ENCODE measurements around the gene ABAT. TPM values are rescaled to one million over a fixed set of nuclear protein-coding genes. Genes with fewer than 3 reads are reported as not detected.
A peak's percentile ranks its signal among the peaks of the same experiment; 100 is the strongest.

Gene ABAT
- total RNA-seq, 2 donors from 2014 or later, result 27.0 to 40.2 TPM

DNA sequence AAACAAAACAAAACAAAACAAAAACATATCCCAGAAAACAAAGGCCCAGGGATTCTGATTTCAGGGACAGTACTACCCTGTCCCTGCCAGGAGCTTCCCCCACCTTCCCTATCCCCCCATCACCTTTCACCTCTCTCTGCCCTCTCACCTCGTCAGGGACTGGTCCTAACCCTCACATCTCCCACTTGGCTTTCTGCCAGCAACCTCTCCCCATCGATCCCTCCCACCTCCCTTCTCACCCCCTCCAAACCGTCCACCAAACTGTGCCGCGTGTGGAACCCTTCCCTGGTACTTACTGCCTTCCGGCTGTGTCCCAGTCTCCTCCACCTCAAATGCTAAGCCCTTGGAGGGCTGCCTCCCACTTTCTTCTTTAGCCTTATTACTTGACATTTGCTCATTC, 86.7 kb downstream of the ABAT start:
- Histone ChIP-seq H3K4me3 (no peak overlapping the region), H3K27ac (no peak overlapping the region), H3K27me3 (no peaks in the 10 kb centered on the region), H3K4me1 (no peaks in the 10 kb centered on the region), H3K36me3 (replicated peaks in 1 of 2; ENCODE audit: insufficient read depth in 1 of 2, low read depth in 2 of 2) (peaks cover 0 to 1% of the 10 kb centered on the region in 2 donors), H3K9me3 (no peaks in the 10 kb centered on the region)
- DNase-seq, result no peak
- 76 to 82% methylated on average over 6 of the region's 6 CpGs for WGBS, 2 donors
- peak; percentile 15 for ATAC-seq
- intact Hi-C loops (cut with DNase I), result no loop called here
- TF ChIP-seq, protein P1, sequence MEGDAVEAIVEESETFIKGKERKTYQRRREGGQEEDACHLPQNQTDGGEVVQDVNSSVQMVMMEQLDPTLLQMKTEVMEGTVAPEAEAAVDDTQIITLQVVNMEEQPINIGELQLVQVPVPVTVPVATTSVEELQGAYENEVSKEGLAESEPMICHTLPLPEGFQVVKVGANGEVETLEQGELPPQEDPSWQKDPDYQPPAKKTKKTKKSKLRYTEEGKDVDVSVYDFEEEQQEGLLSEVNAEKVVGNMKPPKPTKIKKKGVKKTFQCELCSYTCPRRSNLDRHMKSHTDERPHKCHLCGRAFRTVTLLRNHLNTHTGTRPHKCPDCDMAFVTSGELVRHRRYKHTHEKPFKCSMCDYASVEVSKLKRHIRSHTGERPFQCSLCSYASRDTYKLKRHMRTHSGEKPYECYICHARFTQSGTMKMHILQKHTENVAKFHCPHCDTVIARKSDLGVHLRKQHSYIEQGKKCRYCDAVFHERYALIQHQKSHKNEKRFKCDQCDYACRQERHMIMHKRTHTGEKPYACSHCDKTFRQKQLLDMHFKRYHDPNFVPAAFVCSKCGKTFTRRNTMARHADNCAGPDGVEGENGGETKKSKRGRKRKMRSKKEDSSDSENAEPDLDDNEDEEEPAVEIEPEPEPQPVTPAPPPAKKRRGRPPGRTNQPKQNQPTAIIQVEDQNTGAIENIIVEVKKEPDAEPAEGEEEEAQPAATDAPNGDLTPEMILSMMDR (IDR thresholded peaks at IDR 0.05), result no peak
- TF ChIP-seq POLR2A (IDR thresholded peaks at IDR 0.05), result no peak

DNA sequence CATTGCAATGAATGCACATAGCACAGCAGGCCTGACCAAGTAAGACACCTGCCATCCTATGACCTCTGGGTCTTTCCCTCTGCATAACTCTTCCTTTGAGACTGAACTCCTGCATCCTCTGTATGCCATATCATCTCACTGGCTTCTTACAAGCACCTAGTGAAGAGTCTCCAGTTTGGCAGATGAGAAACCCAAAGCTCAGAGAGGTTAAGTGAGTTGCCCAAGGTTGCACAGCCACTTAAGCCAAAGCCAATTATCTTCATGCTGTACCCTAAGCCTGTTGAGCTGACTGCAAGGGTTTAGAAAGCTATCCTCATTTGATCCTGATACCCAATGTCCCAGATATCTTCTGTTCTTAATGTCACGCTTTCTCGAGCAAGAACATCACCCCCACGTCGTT, 87.8 kb downstream of the ABAT start:
- DNase-seq (no peak), ATAC-seq (no peak)
- H3K27ac ChIP-seq, result no peak overlapping the region
- WGBS, 2 donors, result 83 to 94% methylated on average over 2 to 4 of the region's 4 CpGs
- H3K4me1 ChIP-seq, result no peaks in the 10 kb centered on the region
- H3K9me3 ChIP-seq, result no peaks in the 10 kb centered on the region
- H3K27me3 ChIP-seq, result no peaks in the 10 kb centered on the region
- peaks cover 0 to 1% of the 10 kb centered on the region in 2 donors for H3K36me3 ChIP-seq (replicated peaks in 1 of 2; ENCODE audit: insufficient read depth in 1 of 2, low read depth in 2 of 2)
- TF ChIP-seq, protein P1 (IDR thresholded peaks at IDR 0.05), result no peak
- no peak for TF ChIP-seq POLR2A (IDR thresholded peaks at IDR 0.05)
- intact Hi-C loops (cut with DNase I), result no loop called here
- no peak overlapping the region for H3K4me3 ChIP-seq

DNA sequence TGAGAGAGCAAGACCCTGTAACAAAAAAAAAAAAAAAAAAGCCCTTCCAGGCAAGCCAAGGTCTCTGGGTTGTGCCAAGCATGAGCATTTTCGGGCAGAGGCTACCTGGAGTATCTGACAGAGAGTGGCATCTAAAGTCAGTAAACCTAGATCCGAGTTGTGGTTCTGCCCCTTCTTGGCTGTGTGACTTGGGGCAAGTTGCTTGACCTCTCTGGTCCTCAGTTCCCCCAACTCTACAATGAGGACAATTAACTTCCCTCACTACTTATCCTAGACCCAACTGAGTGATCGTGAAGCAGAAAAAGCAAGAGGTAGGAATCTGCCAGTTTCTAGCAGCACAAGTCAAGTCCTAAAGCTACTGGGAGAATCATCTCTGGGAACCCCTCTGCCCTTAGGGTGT, 88.7 kb downstream of the ABAT start:
- DNase-seq (no peak), ATAC-seq (no peak)
- H3K4me3 ChIP-seq, result no peak overlapping the region
- intact Hi-C loops (cut with DNase I), result no loop called here
- H3K4me1 ChIP-seq, result no peaks in the 10 kb centered on the region
- TF ChIP-seq POLR2A (IDR thresholded peaks at IDR 0.05), result no peak
- TF ChIP-seq, protein P1 (IDR thresholded peaks at IDR 0.05), result no peak
- no peak overlapping the region for H3K27ac ChIP-seq
- no peaks in the 10 kb centered on the region for H3K9me3 ChIP-seq
- WGBS, 2 donors, result 89 to 100% methylated on average over 3 of the region's 3 CpGs
- H3K27me3 ChIP-seq, result no peaks in the 10 kb centered on the region
- peaks cover 0 to 4% of the 10 kb centered on the region in 2 donors for H3K36me3 ChIP-seq (replicated peaks in 1 of 2; ENCODE audit: insufficient read depth in 1 of 2, low read depth in 2 of 2)

DNA sequence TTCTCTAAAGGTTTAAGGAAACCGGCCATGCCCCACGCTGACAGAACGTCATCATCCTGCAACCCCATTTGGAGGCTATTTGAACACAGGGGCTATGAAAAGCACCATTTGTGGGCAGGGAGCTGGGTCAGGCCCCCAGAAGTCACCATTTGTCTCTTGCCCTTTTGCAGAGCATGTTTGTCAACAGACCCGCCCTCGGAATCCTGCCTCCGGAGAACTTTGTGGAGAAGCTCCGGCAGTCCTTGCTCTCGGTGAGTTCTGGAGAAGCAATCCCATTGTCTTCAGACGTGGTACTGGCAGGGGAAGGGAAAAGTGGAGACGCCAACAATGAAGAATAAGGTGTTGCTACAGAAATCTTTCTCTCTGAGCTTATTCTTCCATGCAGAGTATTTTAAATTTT, 89.5 kb downstream of the ABAT start:
- Histone ChIP-seq H3K27me3 (no peaks in the 10 kb centered on the region), H3K36me3 (replicated peaks in 1 of 2; ENCODE audit: insufficient read depth in 1 of 2, low read depth in 2 of 2) (peaks cover 8% of the 10 kb centered on the region in 2 donors), H3K4me1 (no peaks in the 10 kb centered on the region), H3K27ac (no peak overlapping the region), H3K4me3 (no peak overlapping the region), H3K9me3 (no peaks in the 10 kb centered on the region)
- DNase-seq (no peak), ATAC-seq (no peak)
- no peak for TF ChIP-seq POLR2A (IDR thresholded peaks at IDR 0.05)
- TF ChIP-seq, protein P1 (IDR thresholded peaks at IDR 0.05), result no peak
- intact Hi-C loops (cut with DNase I), result no loop called here
- 86 to 87% methylated on average over 9 to 10 of the region's 10 CpGs for WGBS, 2 donors

DNA sequence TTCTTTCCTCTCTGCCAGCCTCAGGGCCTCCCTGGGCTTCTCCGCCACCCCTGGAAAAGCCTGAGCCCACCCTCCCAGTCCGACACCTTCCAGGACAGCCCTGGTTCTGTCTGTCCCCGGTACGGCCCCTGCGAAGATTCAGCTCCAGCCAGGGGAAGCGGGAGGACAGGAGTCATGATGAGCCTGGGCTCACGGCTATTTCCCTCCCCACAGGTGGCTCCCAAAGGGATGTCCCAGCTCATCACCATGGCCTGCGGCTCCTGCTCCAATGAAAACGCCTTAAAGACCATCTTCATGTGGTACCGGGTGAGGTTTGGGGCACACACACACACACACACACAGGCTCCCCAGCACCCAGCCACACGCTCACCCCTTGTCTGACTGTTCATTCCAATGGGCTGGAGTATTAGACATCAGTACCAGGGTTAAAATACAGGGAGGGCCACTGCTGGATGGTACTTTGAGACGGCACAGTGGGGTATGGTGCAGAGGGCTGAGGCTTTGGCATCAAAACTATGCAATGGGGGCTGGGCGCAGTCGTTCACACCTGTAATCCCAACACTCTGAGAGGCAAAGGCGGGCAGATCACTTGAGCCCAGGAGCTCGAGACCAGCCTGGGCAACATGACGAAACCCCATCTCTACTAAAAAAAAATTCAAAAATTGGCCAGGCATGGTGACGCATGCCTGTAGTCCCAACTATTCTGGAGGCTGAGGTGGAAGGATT, 90.3 kb downstream of the ABAT start:
- intact Hi-C loops (cut with DNase I), result loop anchor here (5.0 kb wide), 1 partner anchor 53 kb away; no protein-coding TSS in a partner anchor
- Histone ChIP-seq H3K9me3 (no peaks in the 10 kb centered on the region), H3K4me3 (no peak overlapping the region), H3K27me3 (no peaks in the 10 kb centered on the region), H3K27ac (no peak overlapping the region), H3K36me3 (replicated peaks in 1 of 2; ENCODE audit: insufficient read depth in 1 of 2, low read depth in 2 of 2) (peaks cover 8 to 9% of the 10 kb centered on the region in 2 donors), H3K4me1 (no peaks in the 10 kb centered on the region)
- DNase-seq (no peak), ATAC-seq (no peak)
- no peak for TF ChIP-seq POLR2A (IDR thresholded peaks at IDR 0.05)
- TF ChIP-seq, protein P1 (IDR thresholded peaks at IDR 0.05), result no peak
- 89 to 95% methylated on average over 13 to 18 of the region's 18 CpGs for WGBS, 2 donors
